ENCODE measurements around the gene FBXO44.

The FBXO44 gene

GRCh38 chr1:11690397-11691301 lies 36.0 kb downstream of the FBXO44 start:
- no peak for DNase-seq (ENCODE audit: low spot score)

GRCh38 chr1:11691302-11691914 lies 36.7 kb downstream of the FBXO44 start, which contains the start of gene DRAXIN:
DRAXIN (plus strand) TSS chr1:11691710; CDS start chr1:11706259, 14,549 bp downstream.
- no peak for DNase-seq (ENCODE audit: low spot score)

GRCh38 chr1:11691928-11692711 lies 37.4 kb downstream of the FBXO44 start:
- DNase-seq (ENCODE audit: low spot score) = no peak

GRCh38 chr1:11693024-11693590 lies 38.4 kb downstream of the FBXO44 start:
- DNase-seq (ENCODE audit: low spot score) = no peak

GRCh38 chr1:11693917-11694316 lies 39.2 kb downstream of the FBXO44 start:
- no peak for DNase-seq (ENCODE audit: low spot score)

DNA sequence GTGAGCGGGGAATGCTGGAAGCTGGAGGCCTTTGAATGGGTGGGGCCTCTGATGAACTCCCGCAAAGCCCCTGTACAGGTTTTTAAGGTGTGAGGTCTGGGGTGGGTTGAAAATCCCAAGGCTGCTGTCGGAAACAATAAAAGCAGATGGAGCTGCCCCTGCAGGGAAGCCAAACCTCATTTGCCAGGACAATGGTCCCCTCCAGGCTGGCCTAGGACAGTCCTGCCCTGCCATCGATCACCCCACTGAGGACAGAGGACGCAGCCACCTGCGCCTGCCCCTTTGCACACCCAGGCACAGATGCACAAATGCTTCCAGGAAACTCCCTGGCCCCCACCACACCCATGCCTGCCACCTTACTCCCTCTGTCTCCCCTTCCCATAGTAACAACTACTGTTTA lies 41.2 kb downstream of the FBXO44 start:
- no peak for DNase-seq (ENCODE audit: low spot score)

DNA sequence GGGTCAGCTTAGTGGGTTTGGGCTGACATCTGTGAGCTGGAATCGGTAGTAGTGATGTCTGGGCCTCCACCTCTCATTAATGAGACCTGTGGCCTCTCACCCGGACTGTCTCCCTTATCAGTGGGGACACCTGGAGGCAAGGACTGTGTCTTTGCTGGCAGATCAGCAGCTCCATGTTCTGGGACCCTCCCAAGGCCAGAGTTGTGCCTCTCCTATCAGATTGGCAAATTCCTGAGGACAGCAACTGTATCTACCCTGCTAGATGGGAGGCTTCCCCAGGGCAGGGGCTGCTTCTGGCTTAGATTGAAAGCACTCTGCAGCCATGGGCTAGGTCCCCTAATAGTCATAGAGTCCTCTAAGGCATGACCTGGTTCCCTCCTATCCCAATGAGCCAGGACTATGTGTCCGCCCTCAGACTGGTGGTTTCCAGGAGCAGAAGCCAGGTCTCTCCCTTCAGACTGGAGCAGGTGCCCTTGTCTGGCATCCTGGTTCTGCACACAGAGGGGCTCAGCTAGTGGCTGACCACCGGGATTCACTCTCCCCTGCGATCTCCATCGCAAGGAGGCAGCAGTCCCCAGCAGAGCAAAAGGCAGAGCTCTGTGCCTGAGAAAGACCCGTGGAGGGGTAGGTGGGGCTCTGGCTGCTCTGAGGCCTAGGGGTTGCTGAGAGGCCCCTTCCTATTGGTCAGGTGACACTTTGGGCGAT lies 42.7 kb downstream of the FBXO44 start:
- DNase-seq (ENCODE audit: low spot score) = peak; percentile 46

DNA sequence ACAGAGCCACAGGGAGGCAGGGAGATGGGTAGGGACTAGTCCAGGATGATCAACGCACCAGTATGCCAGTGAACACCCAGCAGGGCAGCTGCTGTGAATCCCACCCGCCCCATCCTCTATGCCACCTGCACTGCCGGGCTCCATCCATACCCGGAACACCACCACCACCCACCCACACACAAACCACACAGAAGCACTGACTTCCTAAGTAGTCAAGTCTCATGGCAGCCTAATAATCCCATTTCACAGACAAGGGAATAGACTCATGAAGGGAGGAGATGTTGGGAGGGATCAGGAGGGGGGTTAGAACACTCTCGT lies 43.2 kb downstream of the FBXO44 start:
- DNase-seq (ENCODE audit: low spot score) = no peak

DNA sequence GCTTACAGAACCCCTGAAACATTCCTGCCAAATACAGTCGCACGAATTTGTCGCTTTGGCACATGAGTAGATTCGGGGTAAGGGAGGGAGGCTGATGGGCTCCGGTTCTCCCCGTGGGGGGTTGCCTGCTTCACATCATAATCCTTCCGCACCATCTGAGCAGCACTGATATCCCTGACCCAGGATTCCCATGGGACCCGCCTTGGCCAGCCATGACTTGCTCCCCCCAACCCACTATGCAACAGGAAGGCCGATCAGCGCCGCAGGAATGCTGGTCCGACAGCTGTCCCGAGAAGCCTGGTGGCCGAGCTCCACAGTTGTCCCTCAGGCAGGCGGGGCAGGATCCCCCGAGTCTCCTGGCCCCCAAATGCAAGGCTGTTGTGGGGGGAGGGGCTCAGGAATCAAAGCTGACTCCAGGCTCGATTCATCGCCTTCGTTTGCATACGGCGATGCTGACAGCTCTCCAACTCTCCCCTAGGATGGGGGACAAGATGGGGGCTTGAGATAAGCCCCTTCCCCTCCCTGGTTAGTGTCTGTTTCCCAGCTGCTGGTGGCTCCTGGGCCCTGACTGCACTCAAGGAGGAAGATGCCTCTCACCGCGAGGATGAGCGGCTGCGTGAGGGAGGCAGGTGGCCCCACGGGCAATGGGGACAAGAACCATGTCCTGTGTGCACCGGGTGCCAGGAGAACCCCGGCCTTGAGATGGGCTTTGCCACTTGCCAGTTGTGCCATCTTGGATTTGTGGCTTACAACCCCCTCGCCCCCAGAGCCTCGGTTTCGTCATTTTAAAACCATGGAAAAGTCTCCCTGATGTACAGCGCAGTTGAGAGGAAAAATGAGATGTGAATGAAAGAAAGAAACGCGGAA lies 46.2 kb downstream of the FBXO44 start:
- DNase-seq (ENCODE audit: low spot score) = no peak

- DNase-seq (ENCODE audit: low spot score) = no peak
Measured at GRCh38 chr1:11701551-11701961, 46.9 kb downstream of the FBXO44 start.

DNA sequence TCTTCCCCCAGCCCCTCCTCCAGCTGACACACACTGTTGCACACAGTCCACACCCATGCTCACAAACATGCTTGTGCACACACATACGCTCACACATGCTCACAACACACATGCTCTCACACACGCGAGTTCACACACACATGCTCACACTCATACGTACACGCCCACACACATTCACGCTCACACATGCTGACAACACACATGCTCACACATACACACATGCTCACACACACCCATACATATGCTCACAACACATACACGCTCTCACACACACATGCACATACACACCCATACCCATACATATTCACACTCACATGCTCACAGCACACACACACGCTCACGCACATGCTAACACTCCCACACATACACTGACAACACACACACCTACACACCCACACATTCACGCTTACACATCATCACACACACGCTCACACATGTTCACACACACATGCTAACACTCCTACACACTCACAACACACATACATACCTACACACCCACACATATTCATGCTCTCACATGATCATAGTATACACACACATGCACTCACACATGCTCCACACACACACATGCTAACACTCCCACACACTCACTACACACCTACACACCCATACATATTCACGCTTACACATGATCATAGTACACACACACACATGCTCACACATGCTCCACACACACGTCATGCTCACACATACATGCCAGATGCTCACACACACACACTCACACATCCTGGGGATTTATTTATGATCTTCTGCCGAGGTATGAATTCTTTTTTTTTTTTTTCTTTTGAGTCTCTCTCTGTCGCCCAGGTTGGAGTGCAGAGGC lies 47.5 kb downstream of the FBXO44 start:
- DNase-seq (ENCODE audit: low spot score) = no peak

DNA sequence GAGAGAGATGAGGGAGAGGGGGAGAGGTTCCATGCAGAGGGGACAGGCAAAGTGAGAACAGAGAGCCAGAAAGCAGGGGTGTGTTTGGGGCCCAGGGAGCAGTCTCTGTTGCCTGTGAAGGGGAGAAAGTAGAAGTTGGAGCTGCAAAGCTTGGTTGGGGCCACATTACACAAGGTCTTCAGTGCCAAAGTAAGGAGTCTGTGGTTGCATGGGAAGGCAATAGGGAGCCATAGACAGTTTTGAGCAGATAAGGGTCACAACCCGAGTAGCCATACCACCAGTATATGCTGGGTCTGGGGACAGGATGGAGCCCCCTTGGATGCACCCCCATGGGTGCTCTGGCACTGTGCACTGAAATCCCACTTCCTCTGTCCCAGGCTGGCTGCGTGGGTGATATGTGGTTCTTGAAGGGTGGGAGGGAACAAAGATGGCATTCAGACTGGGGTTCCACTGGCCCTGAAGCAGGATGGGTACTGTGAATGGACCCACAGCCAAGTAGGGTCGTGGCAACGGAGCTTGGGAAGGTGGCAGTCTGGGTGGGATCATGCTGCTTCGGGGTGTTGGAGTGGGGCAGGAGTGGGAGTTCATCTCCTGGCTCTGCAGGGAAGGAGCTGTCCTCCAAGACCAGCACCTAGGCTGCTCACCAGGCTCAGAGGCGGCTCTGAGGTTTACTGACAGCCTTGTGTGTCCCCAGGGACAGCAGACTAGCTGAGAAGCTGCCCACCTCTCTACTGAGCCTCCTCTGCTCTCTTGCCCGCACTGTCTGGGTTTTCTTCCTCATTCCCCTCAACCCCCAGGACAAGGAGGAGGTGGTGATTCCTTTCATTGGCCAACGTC lies 48.9 kb downstream of the FBXO44 start:
- DNase-seq (ENCODE audit: low spot score) = no peak

DNA sequence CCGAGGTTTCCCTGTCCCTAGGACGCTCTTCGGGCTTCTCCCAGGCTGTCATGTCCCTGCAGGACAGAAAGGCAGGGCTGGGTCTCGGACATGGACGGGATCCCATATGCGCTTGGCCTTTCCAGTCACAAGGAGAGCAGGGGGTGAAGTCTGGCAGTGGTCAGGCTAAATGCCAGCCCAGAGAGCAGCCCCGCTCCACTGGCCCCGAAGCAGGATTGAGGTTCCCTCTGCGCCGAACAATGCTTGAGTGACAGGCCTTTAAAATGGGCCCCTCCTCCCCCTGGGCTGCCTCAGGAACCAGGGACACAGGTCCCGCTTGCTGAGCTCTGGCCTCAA lies 49.5 kb downstream of the FBXO44 start:
- DNase-seq (ENCODE audit: low spot score) = no peak

DNA sequence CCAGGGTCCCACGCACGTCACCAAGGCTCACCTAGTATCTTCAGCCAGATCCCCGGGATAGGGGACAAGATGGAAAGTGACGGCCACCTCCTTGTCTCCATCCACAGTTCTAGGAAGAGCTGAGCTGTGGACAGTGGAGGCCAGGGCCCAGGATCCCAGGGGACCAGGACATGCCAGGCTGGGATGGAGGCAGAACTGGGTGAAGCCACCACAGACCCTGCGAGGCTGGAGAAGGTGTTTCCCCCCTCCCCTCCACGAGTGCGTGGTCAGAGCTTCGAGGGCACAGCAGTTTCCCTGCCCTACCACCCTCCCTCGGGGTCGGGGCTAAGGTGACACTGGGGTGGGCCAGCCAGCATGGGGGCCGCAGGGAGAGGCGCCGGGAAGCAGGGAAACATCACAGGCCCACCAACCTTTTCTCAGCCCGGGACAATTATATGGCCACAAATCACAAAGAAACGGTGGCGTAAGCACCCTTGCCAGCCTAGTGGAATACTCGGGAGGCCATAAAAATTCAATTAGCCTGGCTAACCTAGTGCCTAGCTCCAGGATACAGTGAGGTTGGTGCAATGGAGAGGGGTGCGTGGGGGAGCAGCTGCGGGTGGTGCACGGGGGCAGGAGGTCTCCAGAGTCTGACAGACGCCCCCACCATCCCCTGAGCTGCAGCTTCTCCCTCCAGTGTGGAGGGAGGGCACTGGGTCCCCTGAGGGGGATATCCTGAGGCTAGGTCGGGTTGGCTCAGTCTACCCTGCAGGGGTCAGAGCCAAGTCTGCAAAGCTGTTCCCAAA lies 50.2 kb downstream of the FBXO44 start:
- DNase-seq (ENCODE audit: low spot score) = no peak

- no peak for DNase-seq (ENCODE audit: low spot score)
Measured at GRCh38 chr1:11705596-11705995, 50.9 kb downstream of the FBXO44 start.

DNA sequence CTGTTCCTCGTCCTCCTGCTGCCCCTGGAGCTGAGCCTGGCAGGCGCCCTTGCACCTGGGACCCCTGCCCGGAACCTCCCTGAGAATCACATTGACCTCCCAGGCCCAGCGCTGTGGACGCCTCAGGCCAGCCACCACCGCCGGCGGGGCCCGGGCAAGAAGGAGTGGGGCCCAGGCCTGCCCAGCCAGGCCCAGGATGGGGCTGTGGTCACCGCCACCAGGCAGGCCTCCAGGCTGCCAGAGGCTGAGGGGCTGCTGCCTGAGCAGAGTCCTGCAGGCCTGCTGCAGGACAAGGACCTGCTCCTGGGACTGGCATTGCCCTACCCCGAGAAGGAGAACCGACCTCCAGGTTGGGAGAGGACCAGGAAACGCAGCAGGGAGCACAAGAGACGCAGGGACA lies 51.6 kb downstream of the FBXO44 start:
- no peak for DNase-seq (ENCODE audit: low spot score)

GRCh38 chr1:11707621-11708276 lies 53.1 kb downstream of the FBXO44 start:
- DNase-seq (ENCODE audit: low spot score) = peak; percentile 47

Data from hematopoietic multipotent progenitor cell treated with erythropoietin and hydrocortisone succinate and interleukin-3 and kit ligand, for 15 days (in vitro differentiated cells).